Mucosa of descending colon (tissue), 3 donors: Measurements from ENCODE around the gene SSH2. TPM values are rescaled to one million over a fixed set of nuclear protein-coding genes. Genes with fewer than 3 reads are reported as not detected.
"Not testable (repeated sequence)": the region's sequence is repeated elsewhere in the genome, so short reads cannot be mapped to it uniquely, and the experiment has no call there.

Experiments
- ATAC-seq: fragments of 200-7000 bp; cut with Tn5 transposase; one replicate; pipeline ENCODE4 v1.9.1; 2020; ENCODE audit warnings: mild to moderate bottlenecking, moderate library complexity
- DNase-seq, 3 donors: peaks; one replicate each; pipeline ENCODE4 v3.0.0-alpha.2; 2020
- H3K36me3 ChIP-seq: fragments of 200-600 bp; one replicate; pipeline ENCODE4 v1.8.0; 2021; ENCODE audit warnings: low read depth, mild to moderate bottlenecking
- H3K4me1 ChIP-seq: fragments of 200-600 bp; one replicate; pipeline ENCODE4 v1.8.0; 2021; ENCODE audit warnings: low read depth, mild to moderate bottlenecking
- H3K4me3 ChIP-seq: fragments of 200-600 bp; one replicate; pipeline ENCODE4 v1.8.0; 2021; ENCODE audit warnings: mild to moderate bottlenecking
- H3K9me3 ChIP-seq: fragments of 200-600 bp; one replicate; pipeline ENCODE4 v1.8.0; 2021; ENCODE audit warnings: mild to moderate bottlenecking
- intact Hi-C, 2 donors: fragments of 100-400 bp; cut with DNase I in 1 of 2; cut with micrococcal nuclease in 1 of 2; formaldehyde crosslinking; loops; one replicate each; pipeline versions ENCODE4 v1.11.0 to v1.11.1; 2022; cut with DNase I, micrococcal nuclease
- total RNA-seq, 3 donors: library from RNA; stranded (reverse); fragmentation: NEBNext Ultra II Directional in 2 of 3; extraction: Animal tissue kit (Norgen Biotek cat#: 25700) in 2 of 3; gene quantifications; one replicate each; pipeline versions ENCODE4 v1.2.1 to v1.2.4, GENCODE V29; 2021 to 2023
- TF ChIP-seq, protein P1 (sequence below): fragments of 200-600 bp; IDR thresholded peaks from one replicate; pipeline ENCODE4 v1.8.0; 2022; ENCODE audit warnings: antibody characterized with exemption, mild to moderate bottlenecking
- donor health status: DM: no; HTN: no; CAD: no; lungs with moderate emphysema.
- donor health status: DM: no; HTN: no; CAD: no.
- donor health status: DM: no; HTN: yes; CAD: no.

Gene SSH2
- total RNA-seq, 3 donors from 2014 or later, result 32.1 to 47.8 (median 40.8) TPM

DNA sequence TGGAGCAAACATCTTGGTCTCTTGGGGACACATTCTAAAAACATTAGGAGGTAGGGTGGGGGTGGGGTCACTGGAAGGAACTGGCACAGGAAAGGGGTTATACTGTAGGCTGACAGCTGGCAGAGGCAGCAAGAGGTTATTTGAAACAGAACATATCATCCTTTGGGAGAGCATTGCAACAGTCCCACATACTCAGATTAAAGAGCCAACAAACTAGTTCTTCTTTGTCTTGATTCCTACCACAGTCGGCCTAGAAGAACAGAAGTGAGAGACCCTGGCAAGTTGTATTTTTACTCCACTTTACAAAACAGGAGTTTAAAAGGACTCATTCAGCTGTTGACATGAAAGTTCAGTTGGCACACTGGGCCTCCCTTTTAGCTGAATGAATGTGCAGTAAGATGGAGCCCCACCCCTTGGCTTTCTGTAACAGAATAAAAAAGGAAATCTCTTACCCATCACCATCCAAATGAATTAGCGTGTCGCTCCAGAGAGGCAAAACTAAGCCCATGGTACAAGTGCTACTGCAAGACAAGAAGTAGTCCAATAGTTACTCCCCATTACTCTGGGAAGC is 252.7 kb downstream of the SSH2 start:
- ATAC-seq, result peak; percentile 9
- Histone ChIP-seq H3K36me3 (no peaks in the 10 kb centered on the region), H3K4me3 (no peak overlapping the region), H3K4me1 (no peaks in the 10 kb centered on the region), H3K9me3 (no peaks in the 10 kb centered on the region)
- intact Hi-C loops, result no loop called here
- DNase-seq, result no peak
- TF ChIP-seq, protein P1, sequence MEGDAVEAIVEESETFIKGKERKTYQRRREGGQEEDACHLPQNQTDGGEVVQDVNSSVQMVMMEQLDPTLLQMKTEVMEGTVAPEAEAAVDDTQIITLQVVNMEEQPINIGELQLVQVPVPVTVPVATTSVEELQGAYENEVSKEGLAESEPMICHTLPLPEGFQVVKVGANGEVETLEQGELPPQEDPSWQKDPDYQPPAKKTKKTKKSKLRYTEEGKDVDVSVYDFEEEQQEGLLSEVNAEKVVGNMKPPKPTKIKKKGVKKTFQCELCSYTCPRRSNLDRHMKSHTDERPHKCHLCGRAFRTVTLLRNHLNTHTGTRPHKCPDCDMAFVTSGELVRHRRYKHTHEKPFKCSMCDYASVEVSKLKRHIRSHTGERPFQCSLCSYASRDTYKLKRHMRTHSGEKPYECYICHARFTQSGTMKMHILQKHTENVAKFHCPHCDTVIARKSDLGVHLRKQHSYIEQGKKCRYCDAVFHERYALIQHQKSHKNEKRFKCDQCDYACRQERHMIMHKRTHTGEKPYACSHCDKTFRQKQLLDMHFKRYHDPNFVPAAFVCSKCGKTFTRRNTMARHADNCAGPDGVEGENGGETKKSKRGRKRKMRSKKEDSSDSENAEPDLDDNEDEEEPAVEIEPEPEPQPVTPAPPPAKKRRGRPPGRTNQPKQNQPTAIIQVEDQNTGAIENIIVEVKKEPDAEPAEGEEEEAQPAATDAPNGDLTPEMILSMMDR, result no peak

DNA sequence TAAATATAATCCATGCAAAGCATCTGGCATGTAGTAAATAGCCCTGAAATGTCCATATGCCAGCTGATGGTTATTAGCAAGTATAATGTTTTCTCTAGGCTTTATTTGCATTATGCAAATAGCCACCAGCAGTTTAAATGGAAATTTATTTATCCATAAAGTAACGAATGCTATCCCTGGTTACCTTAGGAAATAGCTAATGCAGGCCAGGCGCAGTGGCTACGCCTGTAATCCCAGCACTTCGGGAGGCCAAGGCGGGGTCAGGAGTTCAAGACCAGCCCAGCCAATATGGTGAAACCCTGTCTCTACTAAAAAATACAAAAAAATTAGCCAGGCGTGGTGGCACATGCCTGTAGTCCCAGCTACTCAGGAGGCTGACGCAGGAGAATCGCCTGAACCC is 254.1 kb downstream of the SSH2 start:
- ATAC-seq, H3K4me3 ChIP-seq, intact Hi-C loops, H3K9me3 ChIP-seq, H3K4me1 ChIP-seq, DNase-seq, H3K36me3 ChIP-seq: not testable (repeated sequence)

DNA sequence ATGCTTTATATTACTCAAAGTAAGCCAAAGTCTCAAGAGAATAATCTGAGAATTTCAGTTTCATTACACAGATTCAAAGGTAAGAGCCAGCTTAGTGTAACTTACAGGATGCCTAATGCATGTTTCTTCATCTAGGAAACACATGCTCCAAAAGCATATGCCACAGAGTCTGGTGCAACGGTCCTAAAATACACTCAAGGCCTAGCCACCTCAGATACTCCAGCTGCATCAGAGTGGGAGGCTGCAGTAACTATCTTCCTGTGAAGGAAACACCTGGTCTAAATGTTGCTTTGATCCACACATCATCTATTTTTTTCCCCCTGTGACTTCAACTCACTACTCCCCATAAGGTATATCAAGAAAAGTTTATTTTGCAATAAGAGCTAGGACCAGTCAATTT is 255.7 kb downstream of the SSH2 start:
- no peak for DNase-seq
- Histone ChIP-seq H3K36me3 (no peaks in the 10 kb centered on the region), H3K4me1 (no peaks in the 10 kb centered on the region), H3K9me3 (no peaks in the 10 kb centered on the region), H3K4me3 (no peak overlapping the region)
- TF ChIP-seq, protein P1, result no peak
- no peak for ATAC-seq
- intact Hi-C loops, result no loop called here

DNA sequence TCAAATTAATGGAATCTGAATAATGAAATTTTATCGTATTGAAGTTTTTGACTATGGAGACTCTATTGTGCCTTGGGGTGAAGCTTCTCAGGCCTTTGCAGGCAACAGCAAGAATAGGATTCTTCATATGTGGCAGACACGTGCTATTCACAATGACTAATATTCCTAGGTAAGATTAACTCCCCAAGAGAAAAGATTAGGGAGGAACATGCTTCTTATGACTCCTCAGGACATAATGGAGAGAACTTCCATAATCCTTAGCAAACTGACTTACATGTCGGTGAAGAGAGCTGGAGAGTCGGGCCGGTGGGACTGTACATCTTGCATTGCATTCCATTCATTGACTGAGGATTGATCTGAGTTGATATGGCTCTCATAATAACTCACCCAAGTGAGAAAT is 258.4 kb downstream of the SSH2 start:
- H3K4me1 ChIP-seq, result no peaks in the 10 kb centered on the region
- no peaks in the 10 kb centered on the region for H3K36me3 ChIP-seq
- TF ChIP-seq, protein P1, result no peak
- intact Hi-C loops, result no loop called here
- H3K9me3 ChIP-seq, result no peaks in the 10 kb centered on the region
- no peak for ATAC-seq
- no peak for DNase-seq
- H3K4me3 ChIP-seq, result no peak overlapping the region

DNA sequence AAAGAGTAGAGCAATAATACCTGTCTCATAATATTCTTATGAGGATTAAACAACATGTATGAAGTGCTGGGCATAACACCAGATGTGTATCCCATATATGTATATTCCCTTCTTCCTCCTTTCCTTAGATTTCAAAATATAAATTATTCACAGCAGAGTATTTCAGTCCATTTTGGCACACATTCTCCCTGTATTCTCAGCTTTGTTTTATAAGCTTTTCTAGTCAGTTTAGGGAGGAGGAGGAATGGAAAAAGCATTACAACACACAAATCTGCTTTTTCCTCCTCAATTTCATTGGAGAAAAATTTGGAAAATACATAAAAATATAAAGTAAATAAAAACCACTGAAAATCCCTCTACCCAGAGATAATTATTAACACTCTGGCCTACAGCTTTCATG is 260.8 kb downstream of the SSH2 start:
- no peak for ATAC-seq
- no peaks in the 10 kb centered on the region for H3K4me1 ChIP-seq
- intact Hi-C loops, result no loop called here
- TF ChIP-seq, protein P1, result no peak
- H3K36me3 ChIP-seq, result no peaks in the 10 kb centered on the region
- H3K4me3 ChIP-seq, result no peak overlapping the region
- no peak for DNase-seq
- no peaks in the 10 kb centered on the region for H3K9me3 ChIP-seq

DNA sequence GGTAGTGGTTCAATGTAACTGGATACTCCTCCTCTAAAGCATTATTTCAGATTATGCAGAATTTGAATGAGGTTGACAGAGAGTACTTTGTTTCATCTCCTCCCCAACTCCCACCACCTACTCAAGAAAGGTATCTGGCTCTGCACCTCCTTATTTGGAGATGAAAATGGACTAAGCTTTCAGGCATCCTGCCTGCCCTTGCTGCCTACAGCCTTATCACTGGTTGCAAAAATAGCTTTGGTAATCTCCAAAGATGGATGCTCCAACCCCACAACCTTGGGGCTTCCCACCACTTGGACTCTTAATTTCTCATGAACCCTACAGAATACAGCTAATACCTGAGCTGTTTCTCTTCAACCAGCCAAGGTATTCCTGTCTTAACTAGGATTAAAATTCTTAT is 262.1 kb downstream of the SSH2 start:
- DNase-seq (no peak), ATAC-seq (no peak)
- intact Hi-C loops, result no loop called here
- no peaks in the 10 kb centered on the region for H3K4me1 ChIP-seq
- H3K9me3 ChIP-seq, result no peaks in the 10 kb centered on the region
- no peak overlapping the region for H3K4me3 ChIP-seq
- TF ChIP-seq, protein P1, result no peak
- no peaks in the 10 kb centered on the region for H3K36me3 ChIP-seq
